Upper lobe of left lung (tissue), 4 donors: Measurements from ENCODE around the gene CYP4A22.

ENCODE experiments used
- POLR2A ChIP-seq, 4 donors: fragments of 450-650 bp; IDR thresholded peaks; one replicate each; pipeline ENCODE4 v1.5.1; 2016 to 2017; ENCODE audit warnings: antibody characterized with exemption in 4 of 4, mild to moderate bottlenecking in 2 of 4
- TF ChIP-seq, protein P1 (sequence below), 6 experiments: fragments of 450-650 bp in 4 of 6; fragments of 200-600 bp in 2 of 6; sonication (generic) in 2 of 6; IDR thresholded peaks; one replicate each; pipeline ENCODE4 v1.5.1; 2016 to 2019; ENCODE audit warnings: antibody characterized with exemption in 6 of 6

DNA sequence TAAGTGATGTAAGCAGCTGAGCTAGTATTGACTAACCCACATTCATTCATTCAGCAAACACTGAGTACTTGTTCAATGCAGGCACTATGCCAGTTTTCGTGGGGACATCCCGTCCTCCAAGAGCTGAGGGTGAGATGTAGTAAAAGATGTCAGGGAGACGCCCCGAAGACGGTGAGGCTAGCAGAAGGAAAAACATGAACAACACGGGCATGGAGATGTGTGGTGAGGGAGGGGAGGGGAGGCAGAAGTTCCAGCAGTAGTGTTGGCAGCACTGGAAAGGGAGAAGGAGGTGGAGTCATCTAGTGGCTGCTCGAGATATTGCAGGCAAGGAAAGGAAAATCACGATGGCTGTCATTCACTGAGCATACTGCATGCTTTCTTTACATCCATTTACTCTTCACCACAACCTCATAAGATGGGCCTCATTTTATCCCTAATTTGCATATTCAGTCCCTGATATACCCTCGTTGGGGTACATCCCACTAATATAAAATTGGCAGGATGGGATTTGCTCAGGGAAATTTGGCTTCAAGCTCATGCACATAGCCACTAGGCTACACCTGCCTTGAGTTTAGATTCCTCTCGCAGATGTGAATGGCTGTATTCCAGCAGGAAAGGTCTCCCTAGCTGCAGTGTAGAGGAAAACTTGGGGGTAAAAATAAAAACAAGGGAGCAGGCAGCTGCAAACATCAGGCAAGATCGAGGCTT is 38.1 kb downstream of the CYP4A22 start:
- TF ChIP-seq, protein P1, sequence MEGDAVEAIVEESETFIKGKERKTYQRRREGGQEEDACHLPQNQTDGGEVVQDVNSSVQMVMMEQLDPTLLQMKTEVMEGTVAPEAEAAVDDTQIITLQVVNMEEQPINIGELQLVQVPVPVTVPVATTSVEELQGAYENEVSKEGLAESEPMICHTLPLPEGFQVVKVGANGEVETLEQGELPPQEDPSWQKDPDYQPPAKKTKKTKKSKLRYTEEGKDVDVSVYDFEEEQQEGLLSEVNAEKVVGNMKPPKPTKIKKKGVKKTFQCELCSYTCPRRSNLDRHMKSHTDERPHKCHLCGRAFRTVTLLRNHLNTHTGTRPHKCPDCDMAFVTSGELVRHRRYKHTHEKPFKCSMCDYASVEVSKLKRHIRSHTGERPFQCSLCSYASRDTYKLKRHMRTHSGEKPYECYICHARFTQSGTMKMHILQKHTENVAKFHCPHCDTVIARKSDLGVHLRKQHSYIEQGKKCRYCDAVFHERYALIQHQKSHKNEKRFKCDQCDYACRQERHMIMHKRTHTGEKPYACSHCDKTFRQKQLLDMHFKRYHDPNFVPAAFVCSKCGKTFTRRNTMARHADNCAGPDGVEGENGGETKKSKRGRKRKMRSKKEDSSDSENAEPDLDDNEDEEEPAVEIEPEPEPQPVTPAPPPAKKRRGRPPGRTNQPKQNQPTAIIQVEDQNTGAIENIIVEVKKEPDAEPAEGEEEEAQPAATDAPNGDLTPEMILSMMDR (IDR thresholded peaks at IDR 0.05): peak; percentile 84 to 98 (median 94)
- TF ChIP-seq POLR2A (IDR thresholded peaks at IDR 0.05): no peak
